ENCODE data around the gene MNDA. TPM values are rescaled to one million over a fixed set of nuclear protein-coding genes. Genes with fewer than 3 reads are reported as not detected.

Gene MNDA
- total RNA-seq, 2 donors from 2014 or later = 3.0 to 3.1 TPM

- TF ChIP-seq CTCF (IDR thresholded peaks at IDR 0.05) = no peak
- no peak for TF ChIP-seq POLR2A (IDR thresholded peaks at IDR 0.05)
- Histone ChIP-seq H3K9me3 (no peaks in the 10 kb centered on the region), H3K27me3 (peaks cover 0 to 5% of the 10 kb centered on the region in 2 donors), H3K27ac (peak overlapping the region in 1 of 4 donors; percentile 21), H3K4me3 (no peak overlapping the region), H3K36me3 (replicated peaks in 1 of 2; ENCODE audit: insufficient read depth in 1 of 2, low read depth in 2 of 2) (no peaks in the 10 kb centered on the region), H3K4me1 (no peaks in the 10 kb centered on the region)
- intact Hi-C loops (cut with DNase I) = no loop called here
- DNase-seq (no peak), ATAC-seq (no peak)
- 58 to 68% methylated on average over 2 of the region's 2 CpGs for WGBS, 2 donors
These were observed 30.6 kb upstream of the MNDA start for GRCh38 chr1:158800526-158800925.

GRCh38 chr1:158801396-158801795, 29.8 kb upstream of the MNDA start:
- intact Hi-C loops (cut with DNase I) = no loop called here
- Histone ChIP-seq H3K9me3 (no peaks in the 10 kb centered on the region), H3K36me3 (replicated peaks in 1 of 2; ENCODE audit: insufficient read depth in 1 of 2, low read depth in 2 of 2) (no peaks in the 10 kb centered on the region), H3K27me3 (peaks cover 0 to 5% of the 10 kb centered on the region in 2 donors), H3K4me1 (no peaks in the 10 kb centered on the region), H3K27ac (peak overlapping the region in 1 of 4 donors; percentile 21), H3K4me3 (no peak overlapping the region)
- TF ChIP-seq POLR2A (IDR thresholded peaks at IDR 0.05) = no peak
- no peak for TF ChIP-seq CTCF (IDR thresholded peaks at IDR 0.05)
- 67 to 81% methylated on average over 1 of the region's 1 CpG for WGBS, 2 donors
- no peak for DNase-seq
- ATAC-seq = no peak

GRCh38 chr1:158803678-158804077, 27.5 kb upstream of the MNDA start:
- Histone ChIP-seq H3K4me3 (no peak overlapping the region), H3K9me3 (no peaks in the 10 kb centered on the region), H3K27ac (no peak overlapping the region), H3K27me3 (peaks cover 0 to 5% of the 10 kb centered on the region in 2 donors), H3K4me1 (no peaks in the 10 kb centered on the region), H3K36me3 (replicated peaks in 1 of 2; ENCODE audit: insufficient read depth in 1 of 2, low read depth in 2 of 2) (no peaks in the 10 kb centered on the region)
- WGBS, 2 donors = 38 to 45% methylated on average over 1 of the region's 1 CpG
- no peak for DNase-seq
- ATAC-seq = no peak
- intact Hi-C loops (cut with DNase I) = no loop called here
- no peak for TF ChIP-seq CTCF (IDR thresholded peaks at IDR 0.05)
- no peak for TF ChIP-seq POLR2A (IDR thresholded peaks at IDR 0.05)

- WGBS, 2 donors = 60 to 68% methylated on average over 6 of the region's 6 CpGs
- H3K4me3 ChIP-seq = no peak overlapping the region
- ATAC-seq (no peak), DNase-seq (no peak)
- H3K27me3 ChIP-seq = no peaks in the 10 kb centered on the region
- no peaks in the 10 kb centered on the region for H3K36me3 ChIP-seq (replicated peaks in 1 of 2; ENCODE audit: insufficient read depth in 1 of 2, low read depth in 2 of 2)
- H3K4me1 ChIP-seq = no peaks in the 10 kb centered on the region
- intact Hi-C loops (cut with DNase I) = no loop called here
- no peak overlapping the region for H3K27ac ChIP-seq
- no peaks in the 10 kb centered on the region for H3K9me3 ChIP-seq
- no peak for TF ChIP-seq POLR2A (IDR thresholded peaks at IDR 0.05)
- TF ChIP-seq CTCF (IDR thresholded peaks at IDR 0.05) = no peak
These were observed 24.1 kb upstream of the MNDA start for GRCh38 chr1:158806916-158807536.

GRCh38 chr1:158809256-158809655, 21.9 kb upstream of the MNDA start:
- Histone ChIP-seq H3K4me3 (no peak overlapping the region), H3K36me3 (replicated peaks in 1 of 2; ENCODE audit: insufficient read depth in 1 of 2, low read depth in 2 of 2) (no peaks in the 10 kb centered on the region), H3K27ac (no peak overlapping the region), H3K9me3 (no peaks in the 10 kb centered on the region), H3K27me3 (no peaks in the 10 kb centered on the region), H3K4me1 (no peaks in the 10 kb centered on the region)
- ATAC-seq (no peak), DNase-seq (no peak)
- TF ChIP-seq POLR2A (IDR thresholded peaks at IDR 0.05) = no peak
- no peak for TF ChIP-seq CTCF (IDR thresholded peaks at IDR 0.05)
- intact Hi-C loops (cut with DNase I) = no loop called here
- 53 to 63% methylated on average over 3 of the region's 3 CpGs for WGBS, 2 donors
